Stimulated activated CD4-positive, alpha-beta T cell treated with anti-CD3 and anti-CD28 coated beads, Interleukin-4, amount 100 ng/mL, for 24 hours (primary cell): ENCODE results near the gene SOWAHB.

ENCODE experiments used
- DNase-seq: peaks from one replicate; pipeline ENCODE4 v3.0.0-alpha.2; 2020

SOWAHB gene

GRCh38 chr4:76850010-76850441 lies 47.9 kb downstream of the SOWAHB start:
- no peak for DNase-seq
